Measurements from ENCODE around the gene CPTP. TPM values are rescaled to one million over a fixed set of nuclear protein-coding genes. Genes with fewer than 3 reads are reported as not detected.
A peak's percentile ranks its signal among the peaks of the same experiment; 100 is the strongest.

Gene CPTP
- 17.8 TPM for polyA plus RNA-seq (2013, experiment 1 of 2)
- polyA plus RNA-seq (2013, experiment 2 of 2): 17.7 TPM

- H2BK12ac ChIP-seq (ENCODE audit: low read length in 2 of 2): peak within 1 kb of the TSS in 1 of 2 experiments; percentile 47
- peak within 1 kb of the TSS; percentile 27 for H3K27ac ChIP-seq (ENCODE audit: low read length, poor library complexity, severe bottlenecking)
- H2AFZ ChIP-seq (ENCODE audit: low read depth, low read length): peak within 1 kb of the TSS; percentile 56
- H3K27me3 ChIP-seq (ENCODE audit: control insufficient read depth in 1 of 2, insufficient read depth in 1 of 2, low read length in 2 of 2): no peaks in the 10 kb centered on the region
- peak within 1 kb of the TSS; percentile 55 for H2BK15ac ChIP-seq (ENCODE audit: low read depth, poor library complexity, severe bottlenecking)
- peak within 1 kb of the TSS in 1 of 2 experiments; percentile 77 for H3K23ac ChIP-seq (ENCODE audit: low read length in 2 of 2)
- H3K14ac ChIP-seq (ENCODE audit: low read length in 2 of 2): peak within 1 kb of the TSS in 1 of 2 experiments; percentile 79
- H2AK5ac ChIP-seq (ENCODE audit: low read length, severe bottlenecking): no peak within 1 kb of the TSS
- peak; percentile 89 for DNase-seq
- H4K91ac ChIP-seq (ENCODE audit: low read length): peak within 1 kb of the TSS; percentile 85
- peak within 1 kb of the TSS; percentile 88 to 91 for H3K4me3 ChIP-seq (ENCODE audit: insufficient read depth in 1 of 2, low read depth in 1 of 2, low read length in 2 of 2)
- no peaks in the 10 kb centered on the region for H3K9me3 ChIP-seq (ENCODE audit: control insufficient read depth, low read length)
- H4K8ac ChIP-seq (ENCODE audit: low read length): peak within 1 kb of the TSS; percentile 92
- H3K36me3 ChIP-seq (ENCODE audit: control insufficient read depth in 1 of 2, insufficient read depth in 2 of 2, low read depth in 1 of 2, low read length in 2 of 2): peaks cover 20 to 69% of the 10 kb centered on the region in 2 experiments
- peaks cover 56% of the 10 kb centered on the region for H3K4me1 ChIP-seq (ENCODE audit: control insufficient read depth, insufficient read depth, low read depth, low read length)
- H3K79me1 ChIP-seq (replicated peaks; ENCODE audit: low read length, poor library complexity, severe bottlenecking): peaks cover 13% of the 10 kb centered on the region
- H3K18ac ChIP-seq (ENCODE audit: low read depth in 1 of 2, low read length in 2 of 2): peak within 1 kb of the TSS; percentile 75 to 86
- H3K9ac ChIP-seq (ENCODE audit: low read length): peak within 1 kb of the TSS; percentile 93
- peak within 1 kb of the TSS; percentile 36 for H2BK5ac ChIP-seq (ENCODE audit: low read depth, low read length, poor library complexity, severe bottlenecking)
- peak within 1 kb of the TSS; percentile 42 for H2BK120ac ChIP-seq (ENCODE audit: low read depth, low read length)
- 3% methylated on average over 52 of the region's 84 CpGs for WGBS
- peak within 1 kb of the TSS; percentile 75 to 76 for H3K4ac ChIP-seq (ENCODE audit: low read depth in 1 of 2, low read length in 2 of 2)
- peak within 1 kb of the TSS; percentile 81 for H3K4me2 ChIP-seq (ENCODE audit: low read length, poor library complexity, severe bottlenecking)
These were observed at the start of gene CPTP, which contains the start of gene INTS11 for GRCh38 chr1:1324524-1325287. CPTP (plus strand) TSS chr1:1324802; CDS start chr1:1326911, 2,109 bp downstream. INTS11 (minus strand) TSS chr1:1324660; CDS start chr1:1324608, 52 bp downstream.

GRCh38 chr1:1274931-1275431 lies 49.6 kb upstream of the CPTP start:
- Histone ChIP-seq H3K36me3 (ENCODE audit: control insufficient read depth in 1 of 2, insufficient read depth in 2 of 2, low read depth in 1 of 2, low read length in 2 of 2) (peaks cover 3 to 18% of the 10 kb centered on the region in 2 experiments), H3K79me1 (replicated peaks; ENCODE audit: low read length, poor library complexity, severe bottlenecking) (peaks cover 12% of the 10 kb centered on the region), H2BK12ac (ENCODE audit: low read length in 2 of 2) (peak overlapping the region in 1 of 2 experiments; percentile 27), H3K9ac (ENCODE audit: low read length) (peak overlapping the region; percentile 73), H3K14ac (ENCODE audit: low read length in 2 of 2) (no peak overlapping the region), H3K4ac (ENCODE audit: low read depth in 1 of 2, low read length in 2 of 2) (peak overlapping the region in 1 of 2 experiments; percentile 20), H3K18ac (ENCODE audit: low read depth in 1 of 2, low read length in 2 of 2) (peak overlapping the region in 1 of 2 experiments; percentile 96), H2BK5ac (ENCODE audit: low read depth, low read length, poor library complexity, severe bottlenecking) (no peak overlapping the region), H4K91ac (ENCODE audit: low read length) (peak overlapping the region; percentile 34), H3K9me3 (ENCODE audit: control insufficient read depth, low read length) (no peaks in the 10 kb centered on the region), H3K4me2 (ENCODE audit: low read length, poor library complexity, severe bottlenecking) (no peak overlapping the region), H3K4me1 (ENCODE audit: control insufficient read depth, insufficient read depth, low read depth, low read length) (peaks cover 48% of the 10 kb centered on the region), H2AFZ (ENCODE audit: low read depth, low read length) (no peak overlapping the region), H2BK15ac (ENCODE audit: low read depth, poor library complexity, severe bottlenecking) (no peak overlapping the region), H3K27ac (ENCODE audit: low read length, poor library complexity, severe bottlenecking) (no peak overlapping the region), H3K4me3 (ENCODE audit: insufficient read depth in 1 of 2, low read depth in 1 of 2, low read length in 2 of 2) (peak overlapping the region in 1 of 2 experiments; percentile 87), H2BK120ac (ENCODE audit: low read depth, low read length) (no peak overlapping the region), H3K23ac (ENCODE audit: low read length in 2 of 2) (no peak overlapping the region), H3K27me3 (ENCODE audit: control insufficient read depth in 1 of 2, insufficient read depth in 1 of 2, low read length in 2 of 2) (no peaks in the 10 kb centered on the region), H2AK5ac (ENCODE audit: low read length, severe bottlenecking) (peak overlapping the region; percentile 1), H4K8ac (ENCODE audit: low read length) (peak overlapping the region; percentile 45)
- WGBS: 96% methylated on average over 14 of the region's 15 CpGs
- no peak for DNase-seq

GRCh38 chr1:1275836-1276235 lies 48.8 kb upstream of the CPTP start:
- Histone ChIP-seq H3K4me1 (ENCODE audit: control insufficient read depth, insufficient read depth, low read depth, low read length) (peaks cover 40% of the 10 kb centered on the region), H2BK15ac (ENCODE audit: low read depth, poor library complexity, severe bottlenecking) (peak overlapping the region; percentile 9), H3K4me2 (ENCODE audit: low read length, poor library complexity, severe bottlenecking) (peak overlapping the region; percentile 10), H3K4ac (ENCODE audit: low read depth in 1 of 2, low read length in 2 of 2) (no peak overlapping the region), H4K91ac (ENCODE audit: low read length) (no peak overlapping the region), H2AFZ (ENCODE audit: low read depth, low read length) (no peak overlapping the region), H2BK5ac (ENCODE audit: low read depth, low read length, poor library complexity, severe bottlenecking) (no peak overlapping the region), H3K14ac (ENCODE audit: low read length in 2 of 2) (no peak overlapping the region), H3K9ac (ENCODE audit: low read length) (no peak overlapping the region), H3K4me3 (ENCODE audit: insufficient read depth in 1 of 2, low read depth in 1 of 2, low read length in 2 of 2) (no peak overlapping the region), H2BK12ac (ENCODE audit: low read length in 2 of 2) (no peak overlapping the region), H2AK5ac (ENCODE audit: low read length, severe bottlenecking) (peak overlapping the region; percentile 81), H3K9me3 (ENCODE audit: control insufficient read depth, low read length) (no peaks in the 10 kb centered on the region), H3K27me3 (ENCODE audit: control insufficient read depth in 1 of 2, insufficient read depth in 1 of 2, low read length in 2 of 2) (no peaks in the 10 kb centered on the region), H3K23ac (ENCODE audit: low read length in 2 of 2) (no peak overlapping the region), H3K79me1 (replicated peaks; ENCODE audit: low read length, poor library complexity, severe bottlenecking) (peaks cover 12% of the 10 kb centered on the region), H4K8ac (ENCODE audit: low read length) (no peak overlapping the region), H2BK120ac (ENCODE audit: low read depth, low read length) (no peak overlapping the region), H3K27ac (ENCODE audit: low read length, poor library complexity, severe bottlenecking) (peak overlapping the region; percentile 70), H3K18ac (ENCODE audit: low read depth in 1 of 2, low read length in 2 of 2) (no peak overlapping the region), H3K36me3 (ENCODE audit: control insufficient read depth in 1 of 2, insufficient read depth in 2 of 2, low read depth in 1 of 2, low read length in 2 of 2) (peaks cover 3 to 15% of the 10 kb centered on the region in 2 experiments)
- DNase-seq: peak; percentile 68
- 78% methylated on average over 9 of the region's 9 CpGs for WGBS

- no peak overlapping the region for H3K9ac ChIP-seq (ENCODE audit: low read length)
- no peak for DNase-seq
- H3K14ac ChIP-seq (ENCODE audit: low read length in 2 of 2): no peak overlapping the region
- no peak overlapping the region for H2BK5ac ChIP-seq (ENCODE audit: low read depth, low read length, poor library complexity, severe bottlenecking)
- H2BK15ac ChIP-seq (ENCODE audit: low read depth, poor library complexity, severe bottlenecking): no peak overlapping the region
- peaks cover 12% of the 10 kb centered on the region for H3K79me1 ChIP-seq (replicated peaks; ENCODE audit: low read length, poor library complexity, severe bottlenecking)
- H3K27ac ChIP-seq (ENCODE audit: low read length, poor library complexity, severe bottlenecking): no peak overlapping the region
- no peak overlapping the region for H4K8ac ChIP-seq (ENCODE audit: low read length)
- H2BK120ac ChIP-seq (ENCODE audit: low read depth, low read length): no peak overlapping the region
- no peak overlapping the region for H3K4me2 ChIP-seq (ENCODE audit: low read length, poor library complexity, severe bottlenecking)
- whole genome bisulfite sequencing: 94% methylated on average over 13 of the region's 13 CpGs
- no peak overlapping the region for H4K91ac ChIP-seq (ENCODE audit: low read length)
- H2AK5ac ChIP-seq (ENCODE audit: low read length, severe bottlenecking): no peak overlapping the region
- no peak overlapping the region for H3K23ac ChIP-seq (ENCODE audit: low read length in 2 of 2)
- H3K4me1 ChIP-seq (ENCODE audit: control insufficient read depth, insufficient read depth, low read depth, low read length): peaks cover 37% of the 10 kb centered on the region
- H3K9me3 ChIP-seq (ENCODE audit: control insufficient read depth, low read length): no peaks in the 10 kb centered on the region
- H3K4me3 ChIP-seq (ENCODE audit: insufficient read depth in 1 of 2, low read depth in 1 of 2, low read length in 2 of 2): no peak overlapping the region
- H2BK12ac ChIP-seq (ENCODE audit: low read length in 2 of 2): no peak overlapping the region
- no peak overlapping the region for H2AFZ ChIP-seq (ENCODE audit: low read depth, low read length)
- H3K18ac ChIP-seq (ENCODE audit: low read depth in 1 of 2, low read length in 2 of 2): no peak overlapping the region
- H3K36me3 ChIP-seq (ENCODE audit: control insufficient read depth in 1 of 2, insufficient read depth in 2 of 2, low read depth in 1 of 2, low read length in 2 of 2): peaks cover 0 to 4% of the 10 kb centered on the region in 2 experiments
- no peaks in the 10 kb centered on the region for H3K27me3 ChIP-seq (ENCODE audit: control insufficient read depth in 1 of 2, insufficient read depth in 1 of 2, low read length in 2 of 2)
- no peak overlapping the region for H3K4ac ChIP-seq (ENCODE audit: low read depth in 1 of 2, low read length in 2 of 2)
These were observed 46.0 kb upstream of the CPTP start for GRCh38 chr1:1278620-1279019.
